SK-N-SH (cell line): ENCODE measurements around the gene PLCG2. TPM values are rescaled to one million over a fixed set of nuclear protein-coding genes. Genes with fewer than 3 reads are reported as not detected.

Source experiments
- CTCF ChIA-PET: fragments of 300-600, 350-600 bp; formaldehyde crosslinking; extraction: SDS; loops from one replicate; lab custom pipeline; 2021; lab: Yijun Ruan, JAX
- POLR2A ChIA-PET: fragments of 350-600 bp; sonication (Branson Sonifier 250); formaldehyde crosslinking; extraction: SDS; loops from one replicate; lab custom pipeline; 2020; ENCODE audit warnings: antibody characterized with exemption, inconsistent platforms; lab: Yijun Ruan, JAX
- DNase-seq: peaks from one replicate; pipeline ENCODE4 v3.0.0; 2012
- H2AFZ ChIP-seq: fragments of 200-600 bp; sonication (generic); 2 replicates; pipeline ENCODE4 v1.8.1; 2016; ENCODE audit warnings: antibody characterized with exemption, mild to moderate bottlenecking, low read depth
- H3F3A ChIP-seq: fragments of 200-600 bp; sonication (generic); replicated peaks from 2 replicates; pipeline ENCODE3; 2016; ENCODE audit warnings: antibody characterized with exemption, mild to moderate bottlenecking; ENCODE audit not compliant: insufficient read depth
- H3K27ac ChIP-seq, 2 experiments: fragments of 200-500 bp in 1 of 2; fragments of 200-600 bp in 1 of 2; sonication (Bioruptor generic) in 1 of 2; sonication (generic), shearing (Covaris generic) in 1 of 2; 2 replicates each; pipeline versions ENCODE4 v1.5.1 to v1.6.1; 2014 to 2016; ENCODE audit warnings: low read depth in 2 of 2, inconsistent platforms in 1 of 2, low read length in 1 of 2, mild to moderate bottlenecking in 1 of 2, mixed read lengths in 1 of 2
- H3K27me3 ChIP-seq: fragments of 200-600 bp; sonication (generic), shearing (Covaris generic); 2 replicates; pipeline ENCODE4 v1.6.1; 2016; ENCODE audit warnings: mixed run types; ENCODE audit not compliant: insufficient read depth
- H3K36me3 ChIP-seq, 2 experiments: fragments of 200-500 bp in 1 of 2; fragments of 200-600 bp in 1 of 2; sonication (Bioruptor generic) in 1 of 2; sonication (generic) in 1 of 2; replicated peaks in 1 of 2; 2 replicates each; pipeline versions ENCODE3 to v1.5.1; 2014 to 2016; ENCODE audit warnings: low read length in 1 of 2, mild to moderate bottlenecking in 1 of 2; ENCODE audit not compliant: insufficient read depth in 2 of 2, control insufficient read depth in 1 of 2
- H3K4me1 ChIP-seq, 2 experiments: fragments of 200-500 bp in 1 of 2; fragments of 200-600 bp in 1 of 2; sonication (Bioruptor generic) in 1 of 2; sonication (generic), shearing (Covaris generic) in 1 of 2; 2 replicates each; pipeline versions ENCODE4 v1.5.1 to v1.6.1; 2014 to 2016; ENCODE audit warnings: low read depth in 1 of 2, low read length in 1 of 2, mixed run types in 1 of 2; ENCODE audit not compliant: insufficient read depth in 2 of 2, control insufficient read depth in 1 of 2
- H3K4me2 ChIP-seq: fragments of 200-600 bp; sonication (generic), shearing (Covaris generic); 2 replicates; pipeline ENCODE4 v1.6.1; 2017; ENCODE audit warnings: mixed run types
- H3K4me3 ChIP-seq, 2 experiments: fragments of 200-500 bp in 1 of 2; fragments of 200-600 bp in 1 of 2; sonication (Bioruptor generic) in 1 of 2; sonication (generic), shearing (Covaris generic) in 1 of 2; 2 replicates each; pipeline versions ENCODE4 v1.5.1 to v1.8.1; 2014 to 2016; ENCODE audit warnings: low read depth in 2 of 2, inconsistent platforms in 1 of 2, low read length in 1 of 2, mild to moderate bottlenecking in 1 of 2, mixed read lengths in 1 of 2, moderate library complexity in 1 of 2
- H3K79me2 ChIP-seq: fragments of 200-600 bp; sonication (generic); 2 replicates; pipeline ENCODE4 v1.8.1; 2017; ENCODE audit warnings: mild to moderate bottlenecking; ENCODE audit not compliant: insufficient read depth
- H3K9ac ChIP-seq: fragments of 200-600 bp; sonication (generic); 2 replicates; pipeline ENCODE4 v1.6.1; 2017; ENCODE audit warnings: mixed run types
- H3K9me2 ChIP-seq: fragments of 200-600 bp; sonication (generic); 2 replicates; pipeline ENCODE4 v1.6.1; 2017; ENCODE audit warnings: mixed run types
- H3K9me3 ChIP-seq: fragments of 200-600 bp; sonication (generic); 2 replicates; pipeline ENCODE4 v1.6.1; 2017; ENCODE audit warnings: mixed run types, mild to moderate bottlenecking, moderate library complexity
- H4K20me1 ChIP-seq: fragments of 200-600 bp; sonication (generic); 2 replicates; pipeline ENCODE4 v1.6.1; 2017; ENCODE audit warnings: mild to moderate bottlenecking, mixed run types; ENCODE audit not compliant: insufficient read depth
- CHD2 ChIP-seq: fragments of 150-350 bp; IDR thresholded peaks from 2 replicates; pipeline ENCODE4 v1.6.1; 2018; ENCODE audit warnings: low read length; ENCODE audit not compliant: partially characterized antibody
- CTCF ChIP-seq: fragments of 200-600 bp; sonication (generic); IDR thresholded peaks from 2 replicates; pipeline ENCODE4 v1.6.1; 2017; ENCODE audit warnings: antibody characterized with exemption, mild to moderate bottlenecking, moderate library complexity
- EP300 ChIP-seq, 2 experiments: IDR thresholded peaks; 2 replicates each; pipeline versions ENCODE4 v1.4.0 to v1.6.1; 2012; ENCODE audit warnings: borderline replicate concordance in 1 of 2, low read depth in 1 of 2, low read length in 1 of 2
- FOXJ3 ChIP-seq: sonication (generic); formaldehyde crosslinking; IDR thresholded peaks from 2 replicates; pipeline ENCODE4 v1.5.1; 2020; ENCODE audit warnings: mild to moderate bottlenecking, missing genetic modification reagents
- FOXM1 ChIP-seq: IDR thresholded peaks from 2 replicates; pipeline ENCODE4 v1.4.0; 2012; ENCODE audit warnings: low read depth, mild to moderate bottlenecking
- IRF3 ChIP-seq: fragments of 150-350 bp; IDR thresholded peaks from 2 replicates; pipeline ENCODE4 v1.6.1; 2016; ENCODE audit warnings: mild to moderate bottlenecking, low read depth, low read length
- JUND ChIP-seq: IDR thresholded peaks from 2 replicates; pipeline ENCODE4 v1.4.0; 2012
- MEF2A ChIP-seq: IDR thresholded peaks from 2 replicates; pipeline ENCODE4 v1.4.0; 2012; ENCODE audit warnings: low read depth, borderline replicate concordance
- MXI1 ChIP-seq: IDR thresholded peaks from 2 replicates; pipeline ENCODE4 v1.6.1; 2012; ENCODE audit warnings: mild to moderate bottlenecking, low read depth, low read length, improper control_type of control experiment
- NFIC ChIP-seq: IDR thresholded peaks from 2 replicates; pipeline ENCODE4 v1.4.0; 2012; ENCODE audit warnings: borderline replicate concordance
- RAD21 ChIP-seq: IDR thresholded peaks from 2 replicates; pipeline ENCODE4 v1.6.1; 2012; ENCODE audit warnings: mild to moderate bottlenecking, low read length
- RFX5 ChIP-seq: IDR thresholded peaks from 2 replicates; pipeline ENCODE4 v1.6.1; 2012; ENCODE audit warnings: mild to moderate bottlenecking, improper control_type of control experiment, low read length
- SMC3 ChIP-seq: IDR thresholded peaks from 2 replicates; pipeline ENCODE4 v1.6.1; 2012; ENCODE audit warnings: low read depth, low read length, improper control_type of control experiment
- TAF1 ChIP-seq: IDR thresholded peaks from 2 replicates; pipeline ENCODE4 v1.6.1; 2012; ENCODE audit warnings: low read depth, mild to moderate bottlenecking, low read length, moderate library complexity, borderline replicate concordance
- TEAD4 ChIP-seq: IDR thresholded peaks from 2 replicates; pipeline ENCODE4 v1.4.0; 2012; ENCODE audit warnings: mild to moderate bottlenecking, borderline replicate concordance; ENCODE audit not compliant: insufficient read depth
- USF2 ChIP-seq: fragments of 150-350 bp; IDR thresholded peaks from 2 replicates; pipeline ENCODE4 v1.6.1; 2017; ENCODE audit warnings: antibody characterized with exemption, low read length, low read depth, borderline replicate concordance
- ZBTB33 ChIP-seq: IDR thresholded peaks from 2 replicates; pipeline ENCODE4 v1.4.0; 2012; ENCODE audit warnings: low read depth, borderline replicate concordance
- WGBS: methylation state at CpG from one replicate; pipeline ENCODE4 v1.1.6; 2017; ENCODE audit warnings: low lambda C conversion rate; 5-methylcytosine and 5-hydroxymethylcytosine counted together
- polyA plus RNA-seq, 3 experiments: library from polyadenylated mRNA; depleted of rRNA; stranded (reverse); fragments of >200 nt; gene quantifications; 2 replicates each; pipeline ENCODE4 v1.2.3, GENCODE V29; 2012
- TF ChIP-seq, protein P1 (sequence below): IDR thresholded peaks from 2 replicates; pipeline ENCODE4 v1.4.0; 2012; ENCODE audit warnings: low read depth
- TF ChIP-seq, protein P2 (sequence below): IDR thresholded peaks from 2 replicates; pipeline ENCODE4 v1.4.0; 2012; ENCODE audit warnings: low read depth, borderline replicate concordance

PLCG2 gene
- polyA plus RNA-seq, 1 of the 3 experiments (the other 2 are of a cell fraction) = 0.23 TPM

DNA sequence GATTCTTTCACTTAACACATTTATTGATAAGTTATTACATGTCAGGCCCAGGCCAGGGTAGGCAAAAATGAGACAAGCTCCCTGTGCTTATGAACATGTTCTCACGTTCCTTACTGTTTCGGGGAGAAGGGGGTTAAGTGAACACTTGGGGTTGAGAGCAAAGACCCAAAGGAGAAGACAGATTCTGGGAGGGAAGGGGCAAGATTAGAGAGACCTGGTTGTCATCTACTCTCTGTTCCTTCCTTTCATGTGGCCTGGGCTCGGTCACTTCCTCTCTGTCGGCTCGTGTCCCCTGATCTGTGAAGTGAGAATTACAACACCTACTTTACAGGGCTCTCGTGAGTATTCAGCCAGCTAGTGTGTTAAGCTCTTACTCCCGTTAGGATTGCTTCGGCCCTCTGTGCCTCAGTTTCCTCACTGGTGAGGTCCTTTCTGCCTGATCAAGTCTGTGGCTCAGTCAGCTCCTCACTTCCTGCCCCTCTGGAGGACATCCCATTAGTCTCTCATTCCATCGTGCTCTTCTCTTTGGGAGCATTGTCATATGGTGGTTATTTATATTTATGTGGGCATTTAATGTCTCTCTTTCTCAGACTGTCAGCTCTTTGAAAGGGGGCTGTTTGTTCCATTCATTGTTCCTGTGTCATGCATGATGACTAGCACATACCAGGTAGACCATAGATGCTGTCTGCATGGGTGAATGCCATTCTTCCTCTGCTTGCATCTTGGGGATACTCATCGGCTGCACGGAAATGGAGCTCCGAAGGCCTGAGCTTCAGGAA lies 38.9 kb downstream of the PLCG2 start:
- CTCF ChIA-PET = interaction anchor here (0.7 to 0.8 kb wide), 3 partner anchors 11 to 27 kb away, joined by 3 read pairs; no protein-coding TSS in a partner anchor
- WGBS = 53% methylated on average over 11 of the region's 12 CpGs
- Histone ChIP-seq H3K27ac (no peak overlapping the region), H3K9ac (no peak overlapping the region), H3K9me2 (no peaks in the 10 kb centered on the region), H3K9me3 (no peaks in the 10 kb centered on the region), H4K20me1 (no peaks in the 10 kb centered on the region), H3K79me2 (no peaks in the 10 kb centered on the region), H2AFZ (no peak overlapping the region), H3K4me3 (no peak overlapping the region), H3F3A (no peaks in the 10 kb centered on the region), H3K4me1 (no peaks in the 10 kb centered on the region), H3K4me2 (no peak overlapping the region), H3K27me3 (no peaks in the 10 kb centered on the region; the same call in 1 of the 2 replicates), H3K36me3 (no peaks in the 10 kb centered on the region)
- TF ChIP-seq TAF1 (no peak), TEAD4 (no peak), SMC3 (no peak), ZBTB33 (no peak), CHD2 (no peak), CTCF (no peak), FOXM1 (no peak), JUND (no peak), MEF2A (no peak), NFIC (no peak), IRF3 (no peak), USF2 (no peak), EP300 (IDR thresholded peaks at IDR 0.05; ENCODE audit: borderline replicate concordance in 1 of 2, low read depth in 1 of 2, low read length in 1 of 2) (no peak), FOXJ3 (no peak), RAD21 (no peak), MXI1 (no peak), RFX5 (no peak)
- TF ChIP-seq, protein P1, sequence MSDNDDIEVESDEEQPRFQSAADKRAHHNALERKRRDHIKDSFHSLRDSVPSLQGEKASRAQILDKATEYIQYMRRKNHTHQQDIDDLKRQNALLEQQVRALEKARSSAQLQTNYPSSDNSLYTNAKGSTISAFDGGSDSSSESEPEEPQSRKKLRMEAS = no peak
- TF ChIP-seq, protein P2, sequence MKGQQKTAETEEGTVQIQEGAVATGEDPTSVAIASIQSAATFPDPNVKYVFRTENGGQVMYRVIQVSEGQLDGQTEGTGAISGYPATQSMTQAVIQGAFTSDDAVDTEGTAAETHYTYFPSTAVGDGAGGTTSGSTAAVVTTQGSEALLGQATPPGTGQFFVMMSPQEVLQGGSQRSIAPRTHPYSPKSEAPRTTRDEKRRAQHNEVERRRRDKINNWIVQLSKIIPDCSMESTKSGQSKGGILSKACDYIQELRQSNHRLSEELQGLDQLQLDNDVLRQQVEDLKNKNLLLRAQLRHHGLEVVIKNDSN = no peak
- POLR2A ChIA-PET = no interaction called here
- DNase-seq = no peak
